K562 (cell line): ENCODE results near the gene CRYBA1. TPM values are rescaled to one million over a fixed set of nuclear protein-coding genes. Genes with fewer than 3 reads are reported as not detected.

Source experiments
- E2F5 ChIP-seq: sonication (generic); formaldehyde crosslinking; IDR thresholded peaks from 2 replicates; pipeline ENCODE4 v1.8.0; 2022; ENCODE audit warnings: mild to moderate bottlenecking, missing genetic modification reagents
- ILK ChIP-seq: fragments of 450-650 bp; IDR thresholded peaks from 2 replicates; pipeline ENCODE4 v1.6.1; 2016; ENCODE audit warnings: missing genetic modification characterization, low read depth, mild to moderate bottlenecking, missing compliant biosample characterization, moderate library complexity, borderline replicate concordance
- MEIS2 ChIP-seq: fragments of 450-650 bp; IDR thresholded peaks from 2 replicates; pipeline ENCODE4 v1.6.1; 2014; ENCODE audit warnings: mild to moderate bottlenecking; ENCODE audit not compliant: partially characterized antibody
- PRPF4 ChIP-seq: fragments of 200-400 bp; formaldehyde crosslinking; IDR thresholded peaks from one replicate; pipeline ENCODE4 v1.6.1; 2017; ENCODE audit warnings: low read length, low read depth, mild to moderate bottlenecking; ENCODE audit not compliant: insufficient read depth, poor library complexity, severe bottlenecking
- ZC3H4 ChIP-seq: sonication (generic); formaldehyde crosslinking; IDR thresholded peaks from 2 replicates; pipeline ENCODE4 v1.9.0; 2021; ENCODE audit warnings: missing genetic modification reagents, borderline replicate concordance
- polyA plus RNA-seq, 8 experiments: library from polyadenylated mRNA; depleted of rRNA in 4 of 8; stranded (reverse) in 5 of 8; unstranded in 3 of 8; fragments of >200 nt; fragmentation: Nextera tagmentation in 2 of 8; fragmentation: Illumina TruSeq in 1 of 8; extraction: Ambion mirVana in 2 of 8; extraction: Trizol in 1 of 8; gene quantifications; 2 replicates each; pipeline versions ENCODE4 v1.2.1 to v1.2.3, GENCODE V29; 2011 to 2014; ENCODE audit warnings: inconsistent platforms in 1 of 8, missing spikeins in 1 of 8
- total RNA-seq, 7 experiments: library from RNA; depleted of rRNA in 6 of 7; stranded (reverse); fragments of >200 nt in 6 of 7; fragmentation: Illumina TruSeq in 2 of 7; extraction: Trizol in 2 of 7; gene quantifications; 2 replicates each; pipeline versions ENCODE4 v1.2.1 to v1.2.3, GENCODE V29; 2011 to 2021; ENCODE audit warnings: low replicate concordance in 1 of 7
- TF ChIP-seq, protein P1 (sequence below), 2 experiments: fragments of 450-650 bp; formaldehyde crosslinking in 1 of 2; IDR thresholded peaks; 2 replicates each; pipeline versions ENCODE4 v1.4.0 to v1.6.1; 2014 to 2020; ENCODE audit warnings: mild to moderate bottlenecking in 2 of 2, borderline replicate concordance in 1 of 2, low read depth in 1 of 2
- TF ChIP-seq, protein P2 (sequence below): sonication (generic); formaldehyde crosslinking; IDR thresholded peaks from 2 replicates; pipeline ENCODE4 v1.8.0; 2023; ENCODE audit warnings: mild to moderate bottlenecking, missing genetic modification reagents

The CRYBA1 gene
- total and polyA plus RNA-seq, 9 of the 15 experiments (the other 6 are each of a cell fraction or from before 2014, with no cell fraction given) = not detected

GRCh38 chr17:29291163-29291752 lies 44.6 kb downstream of the CRYBA1 start (continued):
- TF ChIP-seq PRPF4 (no peak), ILK (tag) (no peak), ZC3H4 (CRISPR knock-in tag) (no peak), MEIS2 (peak; percentile 54), E2F5 (CRISPR knock-in tag) (no peak)
- TF ChIP-seq, protein P1, sequence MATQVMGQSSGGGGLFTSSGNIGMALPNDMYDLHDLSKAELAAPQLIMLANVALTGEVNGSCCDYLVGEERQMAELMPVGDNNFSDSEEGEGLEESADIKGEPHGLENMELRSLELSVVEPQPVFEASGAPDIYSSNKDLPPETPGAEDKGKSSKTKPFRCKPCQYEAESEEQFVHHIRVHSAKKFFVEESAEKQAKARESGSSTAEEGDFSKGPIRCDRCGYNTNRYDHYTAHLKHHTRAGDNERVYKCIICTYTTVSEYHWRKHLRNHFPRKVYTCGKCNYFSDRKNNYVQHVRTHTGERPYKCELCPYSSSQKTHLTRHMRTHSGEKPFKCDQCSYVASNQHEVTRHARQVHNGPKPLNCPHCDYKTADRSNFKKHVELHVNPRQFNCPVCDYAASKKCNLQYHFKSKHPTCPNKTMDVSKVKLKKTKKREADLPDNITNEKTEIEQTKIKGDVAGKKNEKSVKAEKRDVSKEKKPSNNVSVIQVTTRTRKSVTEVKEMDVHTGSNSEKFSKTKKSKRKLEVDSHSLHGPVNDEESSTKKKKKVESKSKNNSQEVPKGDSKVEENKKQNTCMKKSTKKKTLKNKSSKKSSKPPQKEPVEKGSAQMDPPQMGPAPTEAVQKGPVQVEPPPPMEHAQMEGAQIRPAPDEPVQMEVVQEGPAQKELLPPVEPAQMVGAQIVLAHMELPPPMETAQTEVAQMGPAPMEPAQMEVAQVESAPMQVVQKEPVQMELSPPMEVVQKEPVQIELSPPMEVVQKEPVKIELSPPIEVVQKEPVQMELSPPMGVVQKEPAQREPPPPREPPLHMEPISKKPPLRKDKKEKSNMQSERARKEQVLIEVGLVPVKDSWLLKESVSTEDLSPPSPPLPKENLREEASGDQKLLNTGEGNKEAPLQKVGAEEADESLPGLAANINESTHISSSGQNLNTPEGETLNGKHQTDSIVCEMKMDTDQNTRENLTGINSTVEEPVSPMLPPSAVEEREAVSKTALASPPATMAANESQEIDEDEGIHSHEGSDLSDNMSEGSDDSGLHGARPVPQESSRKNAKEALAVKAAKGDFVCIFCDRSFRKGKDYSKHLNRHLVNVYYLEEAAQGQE (IDR thresholded peaks at IDR 0.05; ENCODE audit: borderline replicate concordance) = peak; percentile 58; the same call in 1 of the 2 replicates
- TF ChIP-seq, protein P1 (CRISPR knock-in tag; IDR thresholded peaks at IDR 0.05; ENCODE audit: low read depth) = no peak
- TF ChIP-seq, protein P2, sequence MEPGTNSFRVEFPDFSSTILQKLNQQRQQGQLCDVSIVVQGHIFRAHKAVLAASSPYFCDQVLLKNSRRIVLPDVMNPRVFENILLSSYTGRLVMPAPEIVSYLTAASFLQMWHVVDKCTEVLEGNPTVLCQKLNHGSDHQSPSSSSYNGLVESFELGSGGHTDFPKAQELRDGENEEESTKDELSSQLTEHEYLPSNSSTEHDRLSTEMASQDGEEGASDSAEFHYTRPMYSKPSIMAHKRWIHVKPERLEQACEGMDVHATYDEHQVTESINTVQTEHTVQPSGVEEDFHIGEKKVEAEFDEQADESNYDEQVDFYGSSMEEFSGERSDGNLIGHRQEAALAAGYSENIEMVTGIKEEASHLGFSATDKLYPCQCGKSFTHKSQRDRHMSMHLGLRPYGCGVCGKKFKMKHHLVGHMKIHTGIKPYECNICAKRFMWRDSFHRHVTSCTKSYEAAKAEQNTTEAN (CRISPR knock-in tag) = no peak
